Spleen (tissue), 11 donors: ENCODE measurements around the gene BRD3OS. TPM values are rescaled to one million over a fixed set of nuclear protein-coding genes. Genes with fewer than 3 reads are reported as not detected.
"Not testable (repeated sequence)": the region's sequence is repeated elsewhere in the genome, so short reads cannot be mapped to it uniquely, and the experiment has no call there.

Source experiments
- DNase-seq: peaks from one replicate; pipeline ENCODE4 v3.0.0-alpha.2; 2020
- H3K27ac ChIP-seq, 8 donors: fragments of 200-600 bp; sonication (generic) in 7 of 8; 1 replicate in 4 of 8; 2 replicates in 4 of 8; pipeline versions ENCODE4 v1.5.0 to v1.8.0; 2016 to 2021; ENCODE audit warnings: inconsistent platforms in 4 of 8, mild to moderate bottlenecking in 4 of 8, moderate library complexity in 1 of 8
- H3K27me3 ChIP-seq, 7 donors: fragments of 200-600 bp; sonication (generic) in 6 of 7; replicated peaks in 1 of 7; 1 replicate in 4 of 7; 2 replicates in 3 of 7; pipeline versions ENCODE4 v1.5.0 to v1.8.0; 2016 to 2021; ENCODE audit warnings: inconsistent platforms in 3 of 7, mild to moderate bottlenecking in 1 of 7
- H3K36me3 ChIP-seq, 6 donors: fragments of 200-600 bp; sonication (generic) in 5 of 6; 1 replicate in 4 of 6; 2 replicates in 2 of 6; pipeline versions ENCODE4 v1.5.0 to v1.8.0; 2016 to 2021; ENCODE audit warnings: inconsistent platforms in 2 of 6
- H3K4me1 ChIP-seq, 6 donors: fragments of 200-600 bp; sonication (generic) in 5 of 6; 1 replicate in 3 of 6; 2 replicates in 3 of 6; pipeline versions ENCODE4 v1.5.0 to v1.8.0; 2016 to 2021; ENCODE audit warnings: inconsistent platforms in 3 of 6
- H3K4me3 ChIP-seq, 8 donors: fragments of 200-600 bp; sonication (generic) in 7 of 8; 1 replicate in 4 of 8; 2 replicates in 4 of 8; pipeline versions ENCODE4 v1.5.0 to v1.8.0; 2016 to 2021; ENCODE audit warnings: inconsistent platforms in 4 of 8, mild to moderate bottlenecking in 4 of 8, moderate library complexity in 2 of 8
- H3K9me3 ChIP-seq, 8 donors: fragments of 200-600 bp; sonication (generic) in 7 of 8; 1 replicate in 4 of 8; 2 replicates in 4 of 8; pipeline versions ENCODE4 v1.5.0 to v1.8.0; 2016 to 2021; ENCODE audit warnings: inconsistent platforms in 4 of 8
- POLR2A ChIP-seq, 3 donors: fragments of 450-650 bp; IDR thresholded peaks; one replicate each; pipeline ENCODE4 v1.5.1; 2017; ENCODE audit warnings: antibody characterized with exemption in 3 of 3, mild to moderate bottlenecking in 1 of 3
- POLR2AphosphoS5 ChIP-seq, 3 donors: sonication (generic); formaldehyde crosslinking; IDR thresholded peaks; one replicate each; pipeline ENCODE4 v1.5.1; 2017; ENCODE audit warnings: antibody characterized with exemption in 3 of 3
- WGBS, 5 donors: extraction: QIAGEN DNeasy Blood & Tissue Kit in 3 of 5; methylation state at CpG; one replicate each; pipeline versions ENCODE4 v1.1.5 to v1.1.7; 2013 to 2018; 5-methylcytosine and 5-hydroxymethylcytosine counted together
- intact Hi-C: fragments of 100-400 bp; cut with DNase I; formaldehyde crosslinking; loops from one replicate; pipeline ENCODE4 v1.15.0; 2023; ENCODE audit warnings: low total_unique reads
- polyA plus RNA-seq, 3 donors: library from polyadenylated mRNA; stranded (reverse); fragments of 200-250 nt; gene quantifications; one replicate each; pipeline ENCODE4 v1.2.1, GENCODE V29; 2013
- total RNA-seq, 7 donors: library from RNA; depleted of rRNA in 3 of 7; stranded (reverse); fragments of >200 nt in 3 of 7; fragmentation: NEBNext Ultra II Directional in 4 of 7; extraction: Animal tissue kit (Norgen Biotek cat#: 25700) in 4 of 7; gene quantifications; one replicate each; pipeline versions ENCODE4 v1.1.0 to v1.2.1, GENCODE V29; 2016 to 2021
- TF ChIP-seq, protein P1 (sequence below), 11 experiments: fragments of 200-600 bp in 7 of 11; fragments of 450-650 bp in 4 of 11; sonication (generic) in 4 of 11; IDR thresholded peaks in 8 of 11; conservative IDR thresholded peaks in 3 of 11; 1 replicate in 7 of 11; 2 replicates in 4 of 11; pipeline versions ENCODE4 v1.4.0 to v1.8.0; 2016 to 2021; ENCODE audit warnings: antibody characterized with exemption in 11 of 11, inconsistent platforms in 4 of 11, mild to moderate bottlenecking in 1 of 11
- donor health status: healthy with polysubstance abuse.
- donor health status: DM: no; HTN: no; CAD: no; lungs with moderate emphysema.
- donor health status: DM: no; HTN: no; CAD: no.
- donor health status: Bipolar disorder and iron deficiency.
- donor health status: healthy.
- donor health status: DM: no; HTN: no; CAD: no.
- donor health status: DM: yes; HTN: yes; CAD: no.

BRD3OS gene
- total and polyA plus RNA-seq, 10 donors = 6.9 to 13.2 (median 10.7) TPM

GRCh38 chr9:134071149-134071548 lies 45.9 kb downstream of the BRD3OS start:
- intact Hi-C loops = no loop called here
- no peak for DNase-seq
- H3K27me3 ChIP-seq = peaks cover 0 to 37% (median 8%) of the 10 kb centered on the region in 7 donors
- H3K9me3 ChIP-seq = peaks cover 0 to 7% (median 0%) of the 10 kb centered on the region in 8 donors
- 89 to 96% (median 94%) methylated on average over 12 of the region's 12 CpGs for WGBS, 5 donors
- H3K4me3 ChIP-seq = no peak overlapping the region
- no peak overlapping the region for H3K27ac ChIP-seq
- peaks cover 2 to 20% (median 14%) of the 10 kb centered on the region in 6 donors for H3K4me1 ChIP-seq
- no peaks in the 10 kb centered on the region for H3K36me3 ChIP-seq
- TF ChIP-seq, protein P1, sequence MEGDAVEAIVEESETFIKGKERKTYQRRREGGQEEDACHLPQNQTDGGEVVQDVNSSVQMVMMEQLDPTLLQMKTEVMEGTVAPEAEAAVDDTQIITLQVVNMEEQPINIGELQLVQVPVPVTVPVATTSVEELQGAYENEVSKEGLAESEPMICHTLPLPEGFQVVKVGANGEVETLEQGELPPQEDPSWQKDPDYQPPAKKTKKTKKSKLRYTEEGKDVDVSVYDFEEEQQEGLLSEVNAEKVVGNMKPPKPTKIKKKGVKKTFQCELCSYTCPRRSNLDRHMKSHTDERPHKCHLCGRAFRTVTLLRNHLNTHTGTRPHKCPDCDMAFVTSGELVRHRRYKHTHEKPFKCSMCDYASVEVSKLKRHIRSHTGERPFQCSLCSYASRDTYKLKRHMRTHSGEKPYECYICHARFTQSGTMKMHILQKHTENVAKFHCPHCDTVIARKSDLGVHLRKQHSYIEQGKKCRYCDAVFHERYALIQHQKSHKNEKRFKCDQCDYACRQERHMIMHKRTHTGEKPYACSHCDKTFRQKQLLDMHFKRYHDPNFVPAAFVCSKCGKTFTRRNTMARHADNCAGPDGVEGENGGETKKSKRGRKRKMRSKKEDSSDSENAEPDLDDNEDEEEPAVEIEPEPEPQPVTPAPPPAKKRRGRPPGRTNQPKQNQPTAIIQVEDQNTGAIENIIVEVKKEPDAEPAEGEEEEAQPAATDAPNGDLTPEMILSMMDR (IDR thresholded peaks at IDR 0.05 in 8 of 11, conservative IDR thresholded peaks at IDR 0.05 in 3 of 11) = no peak
- TF ChIP-seq POLR2AphosphoS5 (IDR thresholded peaks at IDR 0.05) (no peak), POLR2A (IDR thresholded peaks at IDR 0.05) (no peak)

DNA sequence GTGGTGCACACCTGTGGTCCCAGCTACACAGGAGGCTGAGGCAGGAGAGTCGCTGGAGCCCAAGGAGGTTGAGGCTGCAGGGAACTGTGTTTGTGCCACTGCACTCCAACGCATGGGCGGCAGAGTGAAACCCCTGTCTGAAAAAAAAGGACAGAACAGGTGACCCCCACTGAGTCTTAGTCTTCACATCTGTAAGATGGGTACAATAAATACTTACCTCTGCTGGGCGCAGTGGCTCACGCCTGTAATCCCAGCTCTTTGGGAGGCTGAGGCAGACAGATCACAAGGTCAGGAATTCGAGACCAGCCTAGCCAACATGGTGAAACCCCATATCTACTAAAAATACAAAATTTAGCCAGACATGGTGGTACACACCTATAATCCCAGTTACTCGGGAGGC lies 47.4 kb downstream of the BRD3OS start:
- DNase-seq, H3K36me3 ChIP-seq, H3K27ac ChIP-seq, H3K4me3 ChIP-seq, intact Hi-C loops: not testable (repeated sequence)
- H3K27me3 ChIP-seq = peaks cover 0 to 37% (median 8%) of the 10 kb centered on the region in 7 donors
- peaks cover 0 to 11% (median 6%) of the 10 kb centered on the region in 6 donors for H3K4me1 ChIP-seq
- 81 to 93% (median 86%) methylated on average over 7 of the region's 7 CpGs for WGBS, 5 donors
- peaks cover 0 to 22% (median 12%) of the 10 kb centered on the region in 8 donors for H3K9me3 ChIP-seq

DNA sequence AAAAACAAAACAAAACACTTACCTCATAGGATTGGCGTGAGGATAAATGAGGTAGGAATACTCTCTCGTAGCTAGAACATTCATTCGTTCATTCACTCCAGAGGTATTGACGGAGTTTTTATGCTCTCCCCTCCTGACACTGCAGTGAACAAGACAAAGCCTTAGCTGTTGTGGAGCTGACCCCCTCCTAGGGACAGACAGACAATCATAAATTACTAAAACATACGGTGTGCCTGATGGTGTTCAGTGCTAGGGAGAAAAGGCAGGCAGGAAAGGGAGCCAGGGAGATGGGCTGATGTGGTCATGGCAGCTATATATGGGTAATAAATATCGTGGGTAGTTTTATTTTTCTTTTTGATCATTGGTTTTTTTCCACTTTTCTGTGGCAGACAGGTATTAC lies 48.2 kb downstream of the BRD3OS start:
- H3K9me3 ChIP-seq = peaks cover 0 to 24% (median 12%) of the 10 kb centered on the region in 8 donors
- H3K4me3 ChIP-seq = no peak overlapping the region
- peaks cover 0 to 37% (median 8%) of the 10 kb centered on the region in 7 donors for H3K27me3 ChIP-seq
- H3K27ac ChIP-seq = no peak overlapping the region
- TF ChIP-seq POLR2AphosphoS5 (IDR thresholded peaks at IDR 0.05) (no peak), POLR2A (IDR thresholded peaks at IDR 0.05) (no peak)
- TF ChIP-seq, protein P1 (IDR thresholded peaks at IDR 0.05 in 8 of 11, conservative IDR thresholded peaks at IDR 0.05 in 3 of 11) = no peak
- 75 to 79% (median 78%) methylated on average over 6 of the region's 6 CpGs for WGBS, 5 donors
- DNase-seq = no peak
- no peaks in the 10 kb centered on the region for H3K36me3 ChIP-seq
- intact Hi-C loops = no loop called here
- peaks cover 0 to 11% (median 6%) of the 10 kb centered on the region in 6 donors for H3K4me1 ChIP-seq

DNA sequence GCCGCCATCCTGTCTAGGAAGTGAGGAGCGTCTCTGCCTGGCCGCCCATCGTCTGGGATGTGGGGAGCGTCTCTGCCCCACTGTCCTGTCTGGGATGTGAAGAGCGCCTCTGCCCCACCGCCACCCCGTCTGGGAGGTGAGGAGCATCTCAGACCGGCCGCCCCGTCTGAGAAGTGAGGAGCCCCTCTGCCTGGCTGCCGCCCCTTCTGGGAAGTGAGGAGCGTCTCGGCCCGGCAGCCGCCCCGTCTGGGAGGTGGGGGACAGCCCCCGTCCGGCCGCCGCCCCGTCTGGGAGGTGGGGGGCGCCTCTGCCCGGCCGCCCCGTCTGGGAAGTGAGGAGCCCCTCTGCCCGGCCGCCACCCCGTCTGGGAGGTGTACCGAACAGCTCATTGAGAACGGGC lies 50.4 kb downstream of the BRD3OS start:
- DNase-seq, H3K4me1 ChIP-seq, H3K36me3 ChIP-seq, intact Hi-C loops, H3K4me3 ChIP-seq, H3K27ac ChIP-seq: not testable (repeated sequence)
- Histone ChIP-seq H3K27me3 (peaks cover 0 to 21% (median 0%) of the 10 kb centered on the region in 7 donors), H3K9me3 (peaks cover 0 to 45% (median 33%) of the 10 kb centered on the region in 8 donors)
- 86 to 94% (median 90%) methylated on average over 7 to 31 of the region's 31 CpGs for WGBS, 5 donors

DNA sequence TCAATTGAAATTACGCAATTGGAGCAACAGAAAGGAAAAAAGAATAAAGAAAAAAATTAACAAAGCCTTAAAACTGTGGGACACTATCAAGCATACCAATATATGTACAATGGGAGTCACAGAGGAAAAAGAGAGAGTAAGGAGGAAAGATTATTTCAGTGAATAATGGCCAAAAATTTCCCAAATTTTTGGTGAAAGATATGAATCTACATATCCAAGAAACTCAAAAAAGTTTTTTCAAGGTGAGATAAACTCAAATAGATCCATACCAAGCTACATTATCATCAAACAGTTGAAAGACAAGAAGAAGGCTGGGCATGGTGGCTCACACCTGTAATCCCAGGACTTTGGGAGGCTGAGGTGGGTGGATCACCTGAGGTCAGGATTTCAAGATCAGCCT lies 51.4 kb downstream of the BRD3OS start:
- 0 to 50% (median 41%) methylated on average over 1 of the region's 1 CpG for WGBS, 5 donors
- intact Hi-C loops = no loop called here

More for the DNA sequence above, 51.4 kb downstream of the BRD3OS start:
- peaks cover 0 to 19% (median 0%) of the 10 kb centered on the region in 7 donors for H3K27me3 ChIP-seq
- no peak overlapping the region for H3K27ac ChIP-seq
- no peaks in the 10 kb centered on the region for H3K4me1 ChIP-seq
- TF ChIP-seq POLR2A (IDR thresholded peaks at IDR 0.05) = no peak
- TF ChIP-seq, protein P1 (IDR thresholded peaks at IDR 0.05 in 8 of 11, conservative IDR thresholded peaks at IDR 0.05 in 3 of 11) = no peak
- TF ChIP-seq POLR2AphosphoS5 (IDR thresholded peaks at IDR 0.05) = no peak
- no peak for DNase-seq
- no peaks in the 10 kb centered on the region for H3K36me3 ChIP-seq
- H3K4me3 ChIP-seq = no peak overlapping the region
- H3K9me3 ChIP-seq = peaks cover 0 to 45% (median 33%) of the 10 kb centered on the region in 8 donors

Other genes starting within 250 kb of the BRD3OS start
- 10 to 100 TPM; 17.9 to 39.2 (median 31.3) TPM for gene VAV2, start 33.2 kb upstream of the BRD3OS start, total RNA-seq
- 10 to 100 TPM; 14.2 to 25.0 (median 15.0) TPM for gene VAV2, start 33.2 kb upstream of the BRD3OS start, polyA plus RNA-seq
- 10 to 100 TPM; 21.3 to 54.0 (median 35.9) TPM for gene BRD3, start 42.5 kb downstream of the BRD3OS start, total RNA-seq
- 10 to 100 TPM in 1 of 3 donors, 1 to 10 TPM in 2; 5.9 to 12.6 (median 6.1) TPM for gene BRD3, start 42.5 kb downstream of the BRD3OS start, polyA plus RNA-seq
- gene WDR5, start 110.6 kb downstream of the BRD3OS start, total RNA-seq = 10 to 100 TPM; 13.8 to 23.1 (median 19.1) TPM
- 10 to 100 TPM; 15.4 to 31.3 (median 19.3) TPM for gene WDR5, start 110.6 kb downstream of the BRD3OS start, polyA plus RNA-seq
- gene RNU6ATAC, start 139.1 kb downstream of the BRD3OS start, total RNA-seq = 100 to 1,000 TPM in 4 of 7 donors, not detected in 3; 223 to 404 (median 271) TPM
- not detected for gene RNU6ATAC, start 139.1 kb downstream of the BRD3OS start, polyA plus RNA-seq